Measurements from ENCODE around the gene NUDT16L1.

DNA sequence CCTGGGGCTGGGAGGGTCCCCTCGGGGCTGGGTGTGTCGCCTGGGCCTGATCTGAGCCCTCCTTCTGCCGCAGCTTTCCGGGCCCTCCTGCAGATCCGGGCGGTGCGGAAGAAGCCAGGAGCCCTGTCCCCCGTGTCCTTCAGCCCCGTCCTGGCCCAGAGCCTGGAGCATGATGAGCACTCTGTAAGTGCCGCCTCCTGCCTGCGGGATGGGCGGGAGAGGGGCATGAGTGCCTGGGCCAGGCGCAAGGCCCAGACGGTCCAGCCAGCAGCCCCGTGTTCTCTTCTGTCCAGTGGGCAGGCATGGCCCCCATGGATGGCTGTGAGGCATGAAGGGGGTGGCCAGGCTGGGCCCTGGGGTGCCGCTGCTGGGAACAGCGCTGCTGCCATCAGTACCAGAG, 16.0 kb upstream of the NUDT16L1 start:
- TF ChIP-seq, protein P1, sequence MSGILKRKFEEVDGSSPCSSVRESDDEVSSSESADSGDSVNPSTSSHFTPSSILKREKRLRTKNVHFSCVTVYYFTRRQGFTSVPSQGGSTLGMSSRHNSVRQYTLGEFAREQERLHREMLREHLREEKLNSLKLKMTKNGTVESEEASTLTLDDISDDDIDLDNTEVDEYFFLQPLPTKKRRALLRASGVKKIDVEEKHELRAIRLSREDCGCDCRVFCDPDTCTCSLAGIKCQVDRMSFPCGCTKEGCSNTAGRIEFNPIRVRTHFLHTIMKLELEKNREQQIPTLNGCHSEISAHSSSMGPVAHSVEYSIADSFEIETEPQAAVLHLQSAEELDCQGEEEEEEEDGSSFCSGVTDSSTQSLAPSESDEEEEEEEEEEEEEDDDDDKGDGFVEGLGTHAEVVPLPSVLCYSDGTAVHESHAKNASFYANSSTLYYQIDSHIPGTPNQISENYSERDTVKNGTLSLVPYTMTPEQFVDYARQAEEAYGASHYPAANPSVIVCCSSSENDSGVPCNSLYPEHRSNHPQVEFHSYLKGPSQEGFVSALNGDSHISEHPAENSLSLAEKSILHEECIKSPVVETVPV (CRISPR knock-in tag; IDR thresholded peaks at IDR 0.05), result no peak
- TF ChIP-seq, protein P2, sequence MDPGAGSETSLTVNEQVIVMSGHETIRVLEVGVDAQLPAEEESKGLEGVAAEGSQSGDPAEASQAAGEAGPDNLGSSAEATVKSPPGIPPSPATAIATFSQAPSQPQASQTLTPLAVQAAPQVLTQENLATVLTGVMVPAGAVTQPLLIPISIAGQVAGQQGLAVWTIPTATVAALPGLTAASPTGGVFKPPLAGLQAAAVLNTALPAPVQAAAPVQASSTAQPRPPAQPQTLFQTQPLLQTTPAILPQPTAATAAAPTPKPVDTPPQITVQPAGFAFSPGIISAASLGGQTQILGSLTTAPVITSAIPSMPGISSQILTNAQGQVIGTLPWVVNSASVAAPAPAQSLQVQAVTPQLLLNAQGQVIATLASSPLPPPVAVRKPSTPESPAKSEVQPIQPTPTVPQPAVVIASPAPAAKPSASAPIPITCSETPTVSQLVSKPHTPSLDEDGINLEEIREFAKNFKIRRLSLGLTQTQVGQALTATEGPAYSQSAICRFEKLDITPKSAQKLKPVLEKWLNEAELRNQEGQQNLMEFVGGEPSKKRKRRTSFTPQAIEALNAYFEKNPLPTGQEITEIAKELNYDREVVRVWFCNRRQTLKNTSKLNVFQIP (CRISPR knock-in tag; IDR thresholded peaks at IDR 0.05; ENCODE audit: borderline replicate concordance, low read depth), result no peak
- TF ChIP-seq ZNF8 (CRISPR knock-in tag; IDR thresholded peaks at IDR 0.05) (no peak), BACH2 (CRISPR knock-in tag; IDR thresholded peaks at IDR 0.05; ENCODE audit: borderline replicate concordance) (no peak), ARNTL (CRISPR knock-in tag; IDR thresholded peaks at IDR 0.05; ENCODE audit: borderline replicate concordance, low read depth) (no peak), RARB (CRISPR knock-in tag; IDR thresholded peaks at IDR 0.05) (no peak), PPARA (CRISPR knock-in tag; IDR thresholded peaks at IDR 0.05; ENCODE audit: borderline replicate concordance) (no peak), ISL1 (CRISPR knock-in tag; IDR thresholded peaks at IDR 0.05) (no peak), ZFP30 (CRISPR knock-in tag; IDR thresholded peaks at IDR 0.05) (no peak), ZNF70 (CRISPR knock-in tag; IDR thresholded peaks at IDR 0.05) (no peak), TCF4 (CRISPR knock-in tag; IDR thresholded peaks at IDR 0.05; ENCODE audit: borderline replicate concordance) (no peak), CSDC2 (CRISPR knock-in tag; IDR thresholded peaks at IDR 0.05) (no peak)
- TF ChIP-seq, protein P3, sequence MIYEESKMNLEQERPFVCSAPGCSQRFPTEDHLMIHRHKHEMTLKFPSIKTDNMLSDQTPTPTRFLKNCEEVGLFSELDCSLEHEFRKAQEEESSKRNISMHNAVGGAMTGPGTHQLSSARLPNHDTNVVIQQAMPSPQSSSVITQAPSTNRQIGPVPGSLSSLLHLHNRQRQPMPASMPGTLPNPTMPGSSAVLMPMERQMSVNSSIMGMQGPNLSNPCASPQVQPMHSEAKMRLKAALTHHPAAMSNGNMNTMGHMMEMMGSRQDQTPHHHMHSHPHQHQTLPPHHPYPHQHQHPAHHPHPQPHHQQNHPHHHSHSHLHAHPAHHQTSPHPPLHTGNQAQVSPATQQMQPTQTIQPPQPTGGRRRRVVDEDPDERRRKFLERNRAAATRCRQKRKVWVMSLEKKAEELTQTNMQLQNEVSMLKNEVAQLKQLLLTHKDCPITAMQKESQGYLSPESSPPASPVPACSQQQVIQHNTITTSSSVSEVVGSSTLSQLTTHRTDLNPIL (CRISPR knock-in tag; IDR thresholded peaks at IDR 0.05; ENCODE audit: low read depth), result no peak

Measured in SK-N-SH treated with all-trans-retinoic acid at 6 μM for 48 hours (cell line).